Measurements from ENCODE around the gene ARMC2. TPM values are rescaled to one million over a fixed set of nuclear protein-coding genes. Genes with fewer than 3 reads are reported as not detected.

Gene ARMC2
- total and polyA plus RNA-seq, 5 donors from 2014 or later: 3.5 to 12.5 (median 7.3) TPM

DNA sequence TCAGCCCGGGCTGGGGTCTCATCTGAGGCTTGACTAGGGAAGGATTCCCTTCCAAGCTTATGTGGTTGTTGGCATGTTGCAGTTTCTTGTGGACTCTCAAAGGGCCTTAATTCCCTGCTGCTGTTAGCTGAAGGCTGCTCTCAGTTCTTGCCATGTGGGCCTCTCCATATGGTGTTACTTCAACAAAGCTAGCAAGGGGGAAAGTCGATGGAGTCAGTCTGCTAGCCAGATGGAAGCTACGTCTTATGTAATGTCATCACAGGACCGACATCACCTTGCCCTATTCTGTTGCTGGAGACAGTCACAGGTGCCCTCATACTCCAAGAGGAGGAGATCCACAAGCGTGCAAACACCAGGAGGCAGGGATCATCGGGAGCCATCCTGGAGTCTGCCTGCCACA is 43.3 kb upstream of the ARMC2 start:
- ATAC-seq (ENCODE audit: low read depth in 2 of 2): no peak
- Histone ChIP-seq H3K36me3 (ENCODE audit: control insufficient read depth, insufficient read depth, low read length) (no peaks in the 10 kb centered on the region), H3K4me3 (ENCODE audit: low read depth, low read length) (no peak overlapping the region), H3K27me3 (ENCODE audit: control insufficient read depth, insufficient read depth, low read length) (no peaks in the 10 kb centered on the region), H3K9me3 (ENCODE audit: control insufficient read depth in 2 of 2, low read length in 2 of 2) (no peaks in the 10 kb centered on the region), H3K27ac (ENCODE audit: insufficient read depth, low read length, poor library complexity, severe bottlenecking) (no peak overlapping the region), H3K4me1 (ENCODE audit: control insufficient read depth, insufficient read depth, low read length, poor library complexity, severe bottlenecking) (no peaks in the 10 kb centered on the region)
- H3K27ac Mint-ChIP-seq: no peak overlapping the region
- DNase-seq: no peak
- H3K4me3 Mint-ChIP-seq: no peak overlapping the region
- peaks cover 3% of the 10 kb centered on the region for H3K36me3 Mint-ChIP-seq
- H3K9me3 Mint-ChIP-seq: no peaks in the 10 kb centered on the region
- peaks cover 0 to 8% (median 4%) of the 10 kb centered on the region in 4 donors for H3K4me1 Mint-ChIP-seq
- H3K27me3 Mint-ChIP-seq: no peaks in the 10 kb centered on the region

DNA sequence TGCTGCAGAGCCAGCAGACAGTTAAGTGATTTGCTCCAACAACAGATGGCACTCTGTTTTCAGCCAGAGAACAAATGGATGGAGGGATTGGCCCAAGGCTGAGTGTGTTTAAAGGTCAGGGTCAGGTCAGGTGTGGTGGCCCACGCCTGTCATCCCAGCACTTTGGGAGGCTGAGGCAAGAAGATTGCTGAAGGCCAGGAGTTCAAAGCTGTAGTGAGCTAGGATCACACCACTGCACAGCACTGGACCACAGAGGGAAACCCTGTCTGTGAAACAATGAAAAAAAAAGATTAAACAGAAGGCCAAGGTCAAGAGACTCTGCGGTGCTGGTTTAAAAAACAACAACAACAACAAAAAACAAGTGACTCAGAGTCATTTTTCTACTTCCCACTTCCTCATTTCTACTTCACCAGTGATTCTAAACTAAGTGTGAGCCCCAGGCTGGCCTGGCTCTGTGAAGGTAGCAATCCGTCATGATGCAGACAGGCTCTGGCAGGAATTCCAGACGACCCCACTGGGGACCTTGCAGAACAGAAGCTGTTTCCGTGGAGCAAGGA is 42.5 kb upstream of the ARMC2 start:
- H3K4me1 ChIP-seq (ENCODE audit: control insufficient read depth, insufficient read depth, low read length, poor library complexity, severe bottlenecking): no peaks in the 10 kb centered on the region
- H3K36me3 Mint-ChIP-seq: peaks cover 3% of the 10 kb centered on the region
- H3K9me3 ChIP-seq (ENCODE audit: control insufficient read depth in 2 of 2, low read length in 2 of 2): no peaks in the 10 kb centered on the region
- no peak overlapping the region for H3K27ac ChIP-seq (ENCODE audit: insufficient read depth, low read length, poor library complexity, severe bottlenecking)
- ATAC-seq (ENCODE audit: low read depth in 2 of 2): no peak
- H3K27me3 ChIP-seq (ENCODE audit: control insufficient read depth, insufficient read depth, low read length): no peaks in the 10 kb centered on the region
- no peak for DNase-seq
- H3K27ac Mint-ChIP-seq: peak overlapping the region in 1 of 3 donors; percentile 33
- H3K4me3 ChIP-seq (ENCODE audit: low read depth, low read length): no peak overlapping the region
- no peaks in the 10 kb centered on the region for H3K27me3 Mint-ChIP-seq
- peaks cover 0 to 7% (median 3%) of the 10 kb centered on the region in 4 donors for H3K4me1 Mint-ChIP-seq
- no peaks in the 10 kb centered on the region for H3K9me3 Mint-ChIP-seq
- no peak overlapping the region for H3K4me3 Mint-ChIP-seq
- no peaks in the 10 kb centered on the region for H3K36me3 ChIP-seq (ENCODE audit: control insufficient read depth, insufficient read depth, low read length)

DNA sequence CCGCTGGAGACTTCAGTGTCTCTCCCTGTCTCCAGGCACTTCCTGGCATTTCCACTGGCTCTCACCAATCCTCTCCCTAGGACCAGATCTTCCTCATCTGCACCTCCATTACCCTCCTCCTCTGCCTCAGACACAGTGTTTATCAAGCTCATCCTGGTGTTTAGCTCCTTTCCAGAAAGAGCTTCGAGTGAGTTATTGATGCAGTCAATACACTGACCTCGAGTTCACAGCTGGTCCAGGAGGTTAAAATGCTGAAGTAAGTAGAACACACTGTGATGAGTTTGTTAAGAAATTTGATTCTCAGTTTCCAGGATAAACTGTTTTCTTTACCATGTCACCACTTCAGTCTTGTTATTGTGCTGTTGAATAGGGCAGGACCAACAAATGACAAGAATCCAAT is 42.1 kb upstream of the ARMC2 start:
- Histone ChIP-seq H3K36me3 (ENCODE audit: control insufficient read depth, insufficient read depth, low read length) (no peaks in the 10 kb centered on the region), H3K27me3 (ENCODE audit: control insufficient read depth, insufficient read depth, low read length) (no peaks in the 10 kb centered on the region), H3K27ac (ENCODE audit: insufficient read depth, low read length, poor library complexity, severe bottlenecking) (no peak overlapping the region), H3K4me3 (ENCODE audit: low read depth, low read length) (no peak overlapping the region), H3K4me1 (ENCODE audit: control insufficient read depth, insufficient read depth, low read length, poor library complexity, severe bottlenecking) (no peaks in the 10 kb centered on the region), H3K9me3 (ENCODE audit: control insufficient read depth in 2 of 2, low read length in 2 of 2) (no peaks in the 10 kb centered on the region)
- H3K4me1 Mint-ChIP-seq: peaks cover 0 to 6% (median 2%) of the 10 kb centered on the region in 4 donors
- H3K36me3 Mint-ChIP-seq: peaks cover 3% of the 10 kb centered on the region
- peak overlapping the region in 1 of 3 donors; percentile 33 for H3K27ac Mint-ChIP-seq
- ATAC-seq (ENCODE audit: low read depth in 2 of 2) (no peak), DNase-seq (no peak)
- no peaks in the 10 kb centered on the region for H3K9me3 Mint-ChIP-seq
- no peak overlapping the region for H3K4me3 Mint-ChIP-seq
- H3K27me3 Mint-ChIP-seq: no peaks in the 10 kb centered on the region

DNA sequence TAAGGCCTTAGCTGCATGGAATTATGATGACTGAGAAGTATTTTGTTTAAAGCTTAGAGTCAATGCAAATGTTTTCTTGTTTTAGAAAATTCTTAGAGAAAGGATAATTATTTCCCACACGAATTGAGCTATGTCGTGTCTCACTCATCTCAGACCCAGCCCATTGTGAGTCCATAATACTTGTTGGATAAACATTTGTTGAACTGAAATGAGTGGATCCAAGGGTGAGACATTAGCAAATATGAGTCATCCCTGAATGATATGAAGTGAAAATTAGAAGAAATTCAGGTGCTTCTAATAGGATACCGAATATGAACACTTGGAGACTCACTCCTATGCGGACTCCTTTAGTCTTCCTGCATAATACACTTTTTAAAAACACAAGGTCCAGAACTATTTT is 41.6 kb upstream of the ARMC2 start:
- no peak overlapping the region for H3K27ac Mint-ChIP-seq
- no peaks in the 10 kb centered on the region for H3K36me3 ChIP-seq (ENCODE audit: control insufficient read depth, insufficient read depth, low read length)
- no peaks in the 10 kb centered on the region for H3K27me3 Mint-ChIP-seq
- H3K36me3 Mint-ChIP-seq: peaks cover 3% of the 10 kb centered on the region
- no peaks in the 10 kb centered on the region for H3K9me3 ChIP-seq (ENCODE audit: control insufficient read depth in 2 of 2, low read length in 2 of 2)
- H3K9me3 Mint-ChIP-seq: no peaks in the 10 kb centered on the region
- no peak overlapping the region for H3K4me3 Mint-ChIP-seq
- no peaks in the 10 kb centered on the region for H3K27me3 ChIP-seq (ENCODE audit: control insufficient read depth, insufficient read depth, low read length)
- no peak overlapping the region for H3K4me3 ChIP-seq (ENCODE audit: low read depth, low read length)
- H3K27ac ChIP-seq (ENCODE audit: insufficient read depth, low read length, poor library complexity, severe bottlenecking): no peak overlapping the region
- H3K4me1 ChIP-seq (ENCODE audit: control insufficient read depth, insufficient read depth, low read length, poor library complexity, severe bottlenecking): no peaks in the 10 kb centered on the region
- H3K4me1 Mint-ChIP-seq: peaks cover 0 to 2% (median 0%) of the 10 kb centered on the region in 4 donors
- ATAC-seq (ENCODE audit: low read depth in 2 of 2): no peak
- DNase-seq: no peak

DNA sequence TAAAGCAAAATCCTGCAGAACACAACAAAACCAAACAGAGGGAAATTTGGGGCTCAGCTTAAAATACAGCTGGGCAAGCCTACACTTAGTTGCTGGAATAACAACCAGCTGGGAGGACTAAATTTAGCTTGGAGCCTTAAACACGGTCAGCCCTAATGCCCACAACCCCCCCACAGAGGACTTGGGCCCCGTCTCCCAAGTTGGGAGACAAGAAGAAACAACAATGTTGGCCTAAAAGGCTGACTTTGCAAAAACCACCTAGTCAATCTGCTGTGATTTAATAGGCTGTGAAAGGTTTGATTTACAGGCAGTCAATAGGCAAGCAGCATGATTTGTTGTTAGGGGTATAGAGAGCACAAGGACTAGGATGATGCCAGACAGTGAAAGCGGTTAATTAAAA is 40.3 kb upstream of the ARMC2 start:
- ATAC-seq (ENCODE audit: low read depth in 2 of 2): no peak
- Histone ChIP-seq H3K4me1 (ENCODE audit: control insufficient read depth, insufficient read depth, low read length, poor library complexity, severe bottlenecking) (no peaks in the 10 kb centered on the region), H3K4me3 (ENCODE audit: low read depth, low read length) (no peak overlapping the region), H3K27ac (ENCODE audit: insufficient read depth, low read length, poor library complexity, severe bottlenecking) (no peak overlapping the region), H3K27me3 (ENCODE audit: control insufficient read depth, insufficient read depth, low read length) (no peaks in the 10 kb centered on the region), H3K36me3 (ENCODE audit: control insufficient read depth, insufficient read depth, low read length) (no peaks in the 10 kb centered on the region), H3K9me3 (ENCODE audit: control insufficient read depth in 2 of 2, low read length in 2 of 2) (no peaks in the 10 kb centered on the region)
- no peaks in the 10 kb centered on the region for H3K4me1 Mint-ChIP-seq
- no peaks in the 10 kb centered on the region for H3K9me3 Mint-ChIP-seq
- H3K27ac Mint-ChIP-seq: peak overlapping the region in 1 of 3 donors; percentile 34
- peaks cover 3% of the 10 kb centered on the region for H3K36me3 Mint-ChIP-seq
- H3K4me3 Mint-ChIP-seq: no peak overlapping the region
- DNase-seq: no peak
- no peaks in the 10 kb centered on the region for H3K27me3 Mint-ChIP-seq

DNA sequence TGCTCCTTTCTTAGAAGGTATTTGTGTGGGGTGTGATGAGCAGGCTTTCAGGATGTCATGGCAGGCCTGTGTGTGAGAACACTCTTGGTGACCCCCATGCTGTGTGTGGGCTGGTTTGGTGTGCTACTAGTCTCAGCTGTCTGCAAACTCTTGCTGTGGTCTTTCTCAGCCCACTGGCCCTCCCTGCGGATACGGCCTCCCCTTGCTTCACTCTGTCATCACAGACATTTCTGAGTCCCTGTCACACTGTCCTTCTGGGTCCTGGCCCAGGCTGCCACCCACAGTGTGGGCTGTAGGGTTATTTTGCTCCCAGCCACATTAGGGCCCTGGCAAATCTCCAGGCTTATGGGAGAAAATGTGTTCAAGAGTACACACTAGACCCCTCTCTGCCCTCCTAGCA is 39.0 kb upstream of the ARMC2 start:
- no peaks in the 10 kb centered on the region for H3K9me3 ChIP-seq (ENCODE audit: control insufficient read depth in 2 of 2, low read length in 2 of 2)
- Mint-ChIP-seq H3K27ac (no peak overlapping the region), H3K36me3 (peaks cover 3% of the 10 kb centered on the region), H3K4me3 (no peak overlapping the region), H3K9me3 (peaks cover 0 to 2% (median 0%) of the 10 kb centered on the region in 7 donors), H3K27me3 (no peaks in the 10 kb centered on the region), H3K4me1 (peaks cover 0 to 2% (median 0%) of the 10 kb centered on the region in 4 donors)
- no peaks in the 10 kb centered on the region for H3K4me1 ChIP-seq (ENCODE audit: control insufficient read depth, insufficient read depth, low read length, poor library complexity, severe bottlenecking)
- no peak overlapping the region for H3K27ac ChIP-seq (ENCODE audit: insufficient read depth, low read length, poor library complexity, severe bottlenecking)
- DNase-seq (no peak), ATAC-seq (ENCODE audit: low read depth in 2 of 2) (no peak)
- no peak overlapping the region for H3K4me3 ChIP-seq (ENCODE audit: low read depth, low read length)
- no peaks in the 10 kb centered on the region for H3K36me3 ChIP-seq (ENCODE audit: control insufficient read depth, insufficient read depth, low read length)
- no peaks in the 10 kb centered on the region for H3K27me3 ChIP-seq (ENCODE audit: control insufficient read depth, insufficient read depth, low read length)

DNA sequence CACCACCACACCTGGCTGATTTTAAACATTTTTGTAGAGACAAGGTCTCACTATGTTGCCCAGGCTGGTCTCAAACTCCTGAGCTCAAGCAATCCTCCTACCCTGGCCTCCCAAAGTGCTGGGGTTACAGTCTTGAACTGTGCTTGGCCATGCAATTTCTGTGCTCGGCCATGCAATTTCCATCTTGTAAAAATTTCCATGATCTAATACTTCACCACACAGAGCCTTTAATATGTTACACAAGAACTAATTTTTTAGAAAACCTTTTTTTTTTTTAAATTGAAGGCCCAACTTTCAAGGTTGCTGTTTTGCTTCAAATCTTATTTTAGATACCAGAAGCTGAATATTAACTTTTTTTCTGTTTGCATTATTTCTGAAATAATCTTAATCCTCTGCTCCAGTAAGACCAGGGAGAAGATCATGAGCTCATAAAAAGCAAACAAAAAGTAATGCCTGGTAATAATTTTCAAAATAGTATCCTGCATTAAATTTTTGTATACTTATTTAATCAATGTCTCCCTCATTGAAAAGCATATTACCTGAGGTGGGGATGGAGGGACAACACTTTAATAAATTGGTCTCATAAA is 38.1 kb upstream of the ARMC2 start:
- no peaks in the 10 kb centered on the region for H3K9me3 ChIP-seq (ENCODE audit: control insufficient read depth in 2 of 2, low read length in 2 of 2)
- peaks cover 0 to 5% (median 0%) of the 10 kb centered on the region in 7 donors for H3K9me3 Mint-ChIP-seq
- H3K27ac ChIP-seq (ENCODE audit: insufficient read depth, low read length, poor library complexity, severe bottlenecking): no peak overlapping the region
- H3K4me1 Mint-ChIP-seq: peaks cover 0 to 2% (median 0%) of the 10 kb centered on the region in 4 donors
- peaks cover 3% of the 10 kb centered on the region for H3K36me3 Mint-ChIP-seq
- H3K36me3 ChIP-seq (ENCODE audit: control insufficient read depth, insufficient read depth, low read length): no peaks in the 10 kb centered on the region
- H3K4me3 ChIP-seq (ENCODE audit: low read depth, low read length): no peak overlapping the region
- no peak overlapping the region for H3K27ac Mint-ChIP-seq
- ATAC-seq (ENCODE audit: low read depth in 2 of 2) (no peak), DNase-seq (no peak)
- H3K4me1 ChIP-seq (ENCODE audit: control insufficient read depth, insufficient read depth, low read length, poor library complexity, severe bottlenecking): no peaks in the 10 kb centered on the region
- peaks cover 4% of the 10 kb centered on the region for H3K27me3 Mint-ChIP-seq
- H3K27me3 ChIP-seq (ENCODE audit: control insufficient read depth, insufficient read depth, low read length): no peaks in the 10 kb centered on the region
- H3K4me3 Mint-ChIP-seq: no peak overlapping the region

DNA sequence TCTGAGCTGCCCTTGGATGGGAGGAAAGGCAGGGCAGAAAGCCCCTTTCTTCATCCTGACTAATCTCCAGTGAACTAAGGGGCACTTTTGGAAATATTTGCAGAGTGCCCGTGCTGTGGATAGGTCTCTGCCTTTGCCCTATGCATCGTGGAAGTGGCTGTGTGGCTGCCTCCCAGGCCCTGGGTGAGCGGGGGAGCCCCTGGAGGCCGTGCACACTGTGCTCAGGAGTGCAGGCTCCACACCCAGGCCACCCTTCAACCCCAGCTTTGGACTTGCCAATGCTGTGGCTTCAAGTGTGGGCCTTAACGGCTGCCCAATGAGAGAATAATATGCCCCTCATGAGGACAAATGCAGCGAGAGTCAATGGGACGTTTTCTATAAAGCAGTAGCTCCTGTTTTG is 36.7 kb upstream of the ARMC2 start:
- Mint-ChIP-seq H3K4me1 (peaks cover 0 to 2% (median 0%) of the 10 kb centered on the region in 4 donors), H3K27me3 (peaks cover 13% of the 10 kb centered on the region)

More for the DNA sequence above, 36.7 kb upstream of the ARMC2 start:
- Histone ChIP-seq H3K36me3 (ENCODE audit: control insufficient read depth, insufficient read depth, low read length) (no peaks in the 10 kb centered on the region), H3K27me3 (ENCODE audit: control insufficient read depth, insufficient read depth, low read length) (no peaks in the 10 kb centered on the region), H3K4me1 (ENCODE audit: control insufficient read depth, insufficient read depth, low read length, poor library complexity, severe bottlenecking) (no peaks in the 10 kb centered on the region), H3K9me3 (ENCODE audit: control insufficient read depth in 2 of 2, low read length in 2 of 2) (no peaks in the 10 kb centered on the region), H3K27ac (ENCODE audit: insufficient read depth, low read length, poor library complexity, severe bottlenecking) (no peak overlapping the region), H3K4me3 (ENCODE audit: low read depth, low read length) (no peak overlapping the region)
- ATAC-seq (ENCODE audit: low read depth in 2 of 2) (no peak), DNase-seq (no peak)
- Mint-ChIP-seq H3K27ac (no peak overlapping the region), H3K36me3 (peaks cover 3% of the 10 kb centered on the region), H3K9me3 (peaks cover 0 to 11% (median 3%) of the 10 kb centered on the region in 7 donors), H3K4me3 (no peak overlapping the region)
